Esophagus (tissue), 2 donors: ENCODE data around the gene NHERF1. TPM values are rescaled to one million over a fixed set of nuclear protein-coding genes. Genes with fewer than 3 reads are reported as not detected.
A peak's percentile ranks its signal among the peaks of the same experiment; 100 is the strongest.

Experiments used
- H3K27ac ChIP-seq, 2 donors: one replicate each; pipeline ENCODE4 v1.5.1; 2013; ENCODE audit warnings: low read depth in 2 of 2, mild to moderate bottlenecking in 2 of 2, inconsistent platforms in 1 of 2, low read length in 1 of 2, moderate library complexity in 1 of 2
- H3K27me3 ChIP-seq, 2 donors: one replicate each; pipeline ENCODE4 v1.6.1; 2013; ENCODE audit warnings: low read length in 2 of 2, control low read depth in 1 of 2, mild to moderate bottlenecking in 1 of 2; ENCODE audit not compliant: insufficient read depth in 2 of 2, control insufficient read depth in 1 of 2
- H3K36me3 ChIP-seq, 2 donors: one replicate each; pipeline ENCODE4 v1.6.1; 2013; ENCODE audit warnings: low read length in 1 of 2; ENCODE audit not compliant: control insufficient read depth in 2 of 2, insufficient read depth in 2 of 2
- H3K4me1 ChIP-seq, 2 donors: one replicate each; pipeline ENCODE4 v1.6.1; 2013; ENCODE audit warnings: low read length in 1 of 2; ENCODE audit not compliant: control insufficient read depth in 2 of 2, insufficient read depth in 2 of 2
- H3K4me3 ChIP-seq, 2 donors: one replicate each; pipeline ENCODE4 v1.5.1; 2013; ENCODE audit warnings: low read length in 2 of 2, mild to moderate bottlenecking in 2 of 2, low read depth in 1 of 2, moderate library complexity in 1 of 2
- H3K9me3 ChIP-seq, 2 donors: one replicate each; pipeline ENCODE4 v1.6.1; 2013; ENCODE audit warnings: mild to moderate bottlenecking in 2 of 2, low read depth in 1 of 2, low read length in 1 of 2, moderate library complexity in 1 of 2; ENCODE audit not compliant: control insufficient read depth in 2 of 2, insufficient read depth in 1 of 2
- WGBS, 2 donors: extraction: QIAGEN DNeasy Blood & Tissue Kit; methylation state at CpG; one replicate each; pipeline ENCODE4 v1.1.7; 2013; 5-methylcytosine and 5-hydroxymethylcytosine counted together
- polyA plus RNA-seq, 2 donors: library from polyadenylated mRNA; stranded (reverse); fragments of 200-250 nt; gene quantifications; one replicate each; pipeline ENCODE4 v1.2.3, GENCODE V29; 2013
- donor health status: healthy with polysubstance abuse.
- donor health status: Bipolar disorder and iron deficiency.

Gene NHERF1
- polyA plus RNA-seq, 2 donors = 108 to 224 TPM

GRCh38 chr17:74770498-74771318 is 22.3 kb downstream of the NHERF1 start:
- Histone ChIP-seq H3K4me3 (no peak overlapping the region), H3K9me3 (no peaks in the 10 kb centered on the region), H3K36me3 (peaks cover 25 to 59% of the 10 kb centered on the region in 2 donors), H3K27me3 (no peaks in the 10 kb centered on the region), H3K27ac (peak overlapping the region; percentile 41 to 67), H3K4me1 (peaks cover 11 to 23% of the 10 kb centered on the region in 2 donors)
- WGBS, 2 donors = 45 to 49% methylated on average over 16 of the region's 16 CpGs

- H3K9me3 ChIP-seq = no peaks in the 10 kb centered on the region
- H3K27ac ChIP-seq = peak overlapping the region in 1 of 2 donors; percentile 24
- H3K36me3 ChIP-seq = peaks cover 25 to 59% of the 10 kb centered on the region in 2 donors
- peaks cover 11 to 23% of the 10 kb centered on the region in 2 donors for H3K4me1 ChIP-seq
- 80% methylated on average over 9 of the region's 9 CpGs for WGBS, 2 donors
- no peak overlapping the region for H3K4me3 ChIP-seq
- no peaks in the 10 kb centered on the region for H3K27me3 ChIP-seq
These were observed 23.0 kb downstream of the NHERF1 start for GRCh38 chr17:74771319-74771914.

GRCh38 chr17:74772053-74772452 is 23.6 kb downstream of the NHERF1 start:
- Histone ChIP-seq H3K9me3 (no peaks in the 10 kb centered on the region), H3K36me3 (peaks cover 22 to 56% of the 10 kb centered on the region in 2 donors), H3K27me3 (no peaks in the 10 kb centered on the region), H3K27ac (no peak overlapping the region), H3K4me1 (peaks cover 10 to 20% of the 10 kb centered on the region in 2 donors), H3K4me3 (no peak overlapping the region)
- WGBS, 2 donors = 80 to 82% methylated on average over 13 of the region's 13 CpGs

- 82 to 92% methylated on average over 6 of the region's 6 CpGs for WGBS, 2 donors
- H3K27ac ChIP-seq = no peak overlapping the region
- no peaks in the 10 kb centered on the region for H3K27me3 ChIP-seq
- H3K4me3 ChIP-seq = no peak overlapping the region
- no peaks in the 10 kb centered on the region for H3K9me3 ChIP-seq
- H3K36me3 ChIP-seq = peaks cover 18 to 48% of the 10 kb centered on the region in 2 donors
- H3K4me1 ChIP-seq = peaks cover 2 to 13% of the 10 kb centered on the region in 2 donors
These were observed 25.0 kb downstream of the NHERF1 start for GRCh38 chr17:74773414-74773813.

GRCh38 chr17:74773871-74774286 is 25.5 kb downstream of the NHERF1 start:
- Histone ChIP-seq H3K4me1 (peaks cover 2 to 12% of the 10 kb centered on the region in 2 donors), H3K9me3 (no peaks in the 10 kb centered on the region), H3K4me3 (no peak overlapping the region), H3K27ac (no peak overlapping the region), H3K36me3 (peaks cover 18 to 43% of the 10 kb centered on the region in 2 donors), H3K27me3 (no peaks in the 10 kb centered on the region)
- WGBS, 2 donors = 75% methylated on average over 6 of the region's 6 CpGs

- Histone ChIP-seq H3K4me3 (peak overlapping the region; percentile 73 to 85), H3K27me3 (no peaks in the 10 kb centered on the region), H3K4me1 (peaks cover 0 to 11% of the 10 kb centered on the region in 2 donors), H3K27ac (peak overlapping the region; percentile 46 to 84), H3K36me3 (peaks cover 18 to 28% of the 10 kb centered on the region in 2 donors), H3K9me3 (no peaks in the 10 kb centered on the region)
- 35 to 37% methylated on average over 12 of the region's 12 CpGs for WGBS, 2 donors
These were observed 27.1 kb downstream of the NHERF1 start for GRCh38 chr17:74775409-74776043.

GRCh38 chr17:74776044-74776962 is 27.9 kb downstream of the NHERF1 start, which contains the start of gene NAT9:
Gene NAT9, minus strand, starts transcription at chr17:74776345. Its CDS starts 647 bp downstream, at chr17:74775698.
- H3K4me1 ChIP-seq = peaks cover 0 to 9% of the 10 kb centered on the region in 2 donors
- WGBS, 2 donors = 0 to 1% methylated on average over 64 of the region's 64 CpGs
- H3K36me3 ChIP-seq = peaks cover 15 to 21% of the 10 kb centered on the region in 2 donors
- no peaks in the 10 kb centered on the region for H3K9me3 ChIP-seq
- H3K27me3 ChIP-seq = no peaks in the 10 kb centered on the region
- peak within 1 kb of the TSS; percentile 46 to 84 for H3K27ac ChIP-seq
- peak within 1 kb of the TSS; percentile 73 to 85 for H3K4me3 ChIP-seq

GRCh38 chr17:74776990-74777389 is 28.6 kb downstream of the NHERF1 start:
- Histone ChIP-seq H3K9me3 (no peaks in the 10 kb centered on the region), H3K4me3 (peak overlapping the region; percentile 73 to 85), H3K4me1 (peaks cover 0 to 9% of the 10 kb centered on the region in 2 donors), H3K27me3 (no peaks in the 10 kb centered on the region), H3K27ac (peak overlapping the region in 1 of 2 donors; percentile 59), H3K36me3 (peaks cover 8 to 15% of the 10 kb centered on the region in 2 donors)
- WGBS, 2 donors = 32 to 37% methylated on average over 10 of the region's 10 CpGs
